ENCODE data around the gene ELOVL5.

Gene ELOVL5

GRCh38 chr6:53382421-53382820, 33.7 kb upstream of the ELOVL5 start:
- H3K4me3 ChIP-seq (ENCODE audit: low read length): no peak overlapping the region
- no peak for TF ChIP-seq CTCF (IDR thresholded peaks at IDR 0.05; ENCODE audit: insufficient read depth, low read depth, low read length, missing control alignments)
- DNase-seq (ENCODE audit: low read depth): no peak

GRCh38 chr6:53378208-53378607, 29.5 kb upstream of the ELOVL5 start:
- DNase-seq (ENCODE audit: low read depth): no peak
- no peak overlapping the region for H3K4me3 ChIP-seq (ENCODE audit: low read length)
- TF ChIP-seq CTCF (IDR thresholded peaks at IDR 0.05; ENCODE audit: insufficient read depth, low read depth, low read length, missing control alignments): no peak

- no peak for TF ChIP-seq CTCF (IDR thresholded peaks at IDR 0.05; ENCODE audit: insufficient read depth, low read depth, low read length, missing control alignments)
- DNase-seq (ENCODE audit: low read depth): no peak
- H3K4me3 ChIP-seq (ENCODE audit: low read length): no peak overlapping the region
Measured at GRCh38 chr6:53377793-53378192, 29.0 kb upstream of the ELOVL5 start.

- no peak for DNase-seq (ENCODE audit: low read depth)
- H3K4me3 ChIP-seq (ENCODE audit: low read length): no peak overlapping the region
- TF ChIP-seq CTCF (IDR thresholded peaks at IDR 0.05; ENCODE audit: insufficient read depth, low read depth, low read length, missing control alignments): no peak
Measured at GRCh38 chr6:53377289-53377688, 28.5 kb upstream of the ELOVL5 start.

GRCh38 chr6:53376661-53377226, 28.0 kb upstream of the ELOVL5 start:
- H3K4me3 ChIP-seq (ENCODE audit: low read length): no peak overlapping the region
- no peak for DNase-seq (ENCODE audit: low read depth)
- no peak for TF ChIP-seq CTCF (IDR thresholded peaks at IDR 0.05; ENCODE audit: insufficient read depth, low read depth, low read length, missing control alignments)

- no peak for DNase-seq (ENCODE audit: low read depth)
- TF ChIP-seq CTCF (IDR thresholded peaks at IDR 0.05; ENCODE audit: insufficient read depth, low read depth, low read length, missing control alignments): no peak
- H3K4me3 ChIP-seq (ENCODE audit: low read length): no peak overlapping the region
Measured at GRCh38 chr6:53375847-53376246, 27.1 kb upstream of the ELOVL5 start.

GRCh38 chr6:53373638-53374037, 24.9 kb upstream of the ELOVL5 start:
- DNase-seq (ENCODE audit: low read depth): peak; percentile 51
- no peak for TF ChIP-seq CTCF (IDR thresholded peaks at IDR 0.05; ENCODE audit: insufficient read depth, low read depth, low read length, missing control alignments)
- no peak overlapping the region for H3K4me3 ChIP-seq (ENCODE audit: low read length)

All from epithelial cell of esophagus (primary cell).